ENCODE data around the gene ENTPD8.

DNA sequence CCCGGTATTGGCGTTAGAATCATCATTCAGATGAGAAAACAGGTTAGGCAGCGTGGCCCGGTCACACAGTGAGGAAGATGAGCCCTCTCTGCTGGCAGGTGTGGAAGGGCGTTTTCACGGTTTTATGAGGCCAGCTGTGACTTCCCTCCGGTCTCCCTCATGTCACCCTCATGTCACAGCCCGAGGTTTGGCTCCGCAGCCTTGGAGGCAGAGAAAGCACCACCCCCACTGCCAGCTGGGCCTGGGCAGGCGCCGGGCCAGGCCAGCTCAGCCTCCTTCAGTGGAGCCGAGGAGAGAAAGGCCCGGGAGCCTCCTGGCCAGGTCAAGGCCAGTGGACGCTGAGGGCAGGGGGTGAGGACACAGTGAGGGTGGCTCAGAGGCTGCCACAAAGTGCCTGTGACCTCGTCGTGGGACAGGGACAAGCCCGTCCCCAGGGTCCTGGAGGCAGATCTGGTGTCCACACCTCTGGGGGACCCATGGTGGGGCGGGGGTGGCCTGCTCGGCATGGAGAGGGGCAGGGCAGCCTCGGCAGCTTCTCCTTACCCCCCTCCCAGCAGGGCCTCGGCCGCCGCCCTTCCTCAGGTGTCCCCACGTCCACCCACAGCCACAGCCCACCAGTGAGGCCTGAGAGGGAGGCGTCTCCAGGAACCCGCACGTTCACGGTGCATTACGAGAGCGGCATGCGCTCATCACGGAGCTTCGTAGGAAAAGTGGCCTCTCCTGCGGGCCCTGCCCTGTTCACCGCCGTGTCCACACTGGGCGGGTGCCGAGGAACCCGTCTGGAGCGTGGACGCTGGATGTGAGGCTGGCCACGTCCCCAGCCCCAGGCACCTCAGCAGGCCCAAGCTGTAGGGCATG is 50.4 kb downstream of the ENTPD8 start:
- TF ChIP-seq, protein P1, sequence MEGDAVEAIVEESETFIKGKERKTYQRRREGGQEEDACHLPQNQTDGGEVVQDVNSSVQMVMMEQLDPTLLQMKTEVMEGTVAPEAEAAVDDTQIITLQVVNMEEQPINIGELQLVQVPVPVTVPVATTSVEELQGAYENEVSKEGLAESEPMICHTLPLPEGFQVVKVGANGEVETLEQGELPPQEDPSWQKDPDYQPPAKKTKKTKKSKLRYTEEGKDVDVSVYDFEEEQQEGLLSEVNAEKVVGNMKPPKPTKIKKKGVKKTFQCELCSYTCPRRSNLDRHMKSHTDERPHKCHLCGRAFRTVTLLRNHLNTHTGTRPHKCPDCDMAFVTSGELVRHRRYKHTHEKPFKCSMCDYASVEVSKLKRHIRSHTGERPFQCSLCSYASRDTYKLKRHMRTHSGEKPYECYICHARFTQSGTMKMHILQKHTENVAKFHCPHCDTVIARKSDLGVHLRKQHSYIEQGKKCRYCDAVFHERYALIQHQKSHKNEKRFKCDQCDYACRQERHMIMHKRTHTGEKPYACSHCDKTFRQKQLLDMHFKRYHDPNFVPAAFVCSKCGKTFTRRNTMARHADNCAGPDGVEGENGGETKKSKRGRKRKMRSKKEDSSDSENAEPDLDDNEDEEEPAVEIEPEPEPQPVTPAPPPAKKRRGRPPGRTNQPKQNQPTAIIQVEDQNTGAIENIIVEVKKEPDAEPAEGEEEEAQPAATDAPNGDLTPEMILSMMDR (IDR thresholded peaks at IDR 0.05; ENCODE audit: low read depth, low read length) = no peak
- TF ChIP-seq MAX (IDR thresholded peaks at IDR 0.05; ENCODE audit: low read depth, low read length) = peak; percentile 29; the same call in 1 of the 2 replicates
- no peak for TF ChIP-seq POLR2A (IDR thresholded peaks at IDR 0.05; ENCODE audit: extremely low read depth, insufficient read length)
- 0 out of 2 replicates have a peak, but pooled peaks have one; percentile 16 for TF ChIP-seq MYC (IDR thresholded peaks at IDR 0.05; ENCODE audit: low read depth, low read length)
